Effector CD8-positive, alpha-beta T cell (primary cell): Measurements from ENCODE around the gene CGB5.

Source experiments
- DNase-seq: peaks from one replicate; lab custom pipeline; 2025; lab: John Stamatoyannopoulos, UW

The CGB5 gene

GRCh38 chr19:49085020-49085867, 41.6 kb downstream of the CGB5 start, which contains the start of gene SNRNP70:
Gene SNRNP70, plus strand, starts transcription at chr19:49085451. Its CDS starts 964 bp downstream, at chr19:49086415.
- DNase-seq = peak; percentile 98

GRCh38 chr19:49085868-49086232, 42.2 kb downstream of the CGB5 start:
- no peak for DNase-seq

GRCh38 chr19:49086296-49086695, 42.6 kb downstream of the CGB5 start:
- DNase-seq = no peak

- DNase-seq = no peak
These were observed 47.9 kb downstream of the CGB5 start for GRCh38 chr19:49091391-49092038.

GRCh38 chr19:49092686-49093085, 49.0 kb downstream of the CGB5 start:
- DNase-seq = no peak
